Stimulated activated CD4-positive, alpha-beta T cell treated with anti-CD3 and anti-CD28 coated beads, Interleukin-4, amount 100 ng/mL, for 1 hour (primary cell): ENCODE data around the gene IFFO2.
A peak's percentile ranks its signal among the peaks of the same experiment; 100 is the strongest.

ENCODE experiments used
- DNase-seq: peaks from one replicate; pipeline ENCODE4 v3.0.0-alpha.2; 2020

Gene IFFO2

DNA sequence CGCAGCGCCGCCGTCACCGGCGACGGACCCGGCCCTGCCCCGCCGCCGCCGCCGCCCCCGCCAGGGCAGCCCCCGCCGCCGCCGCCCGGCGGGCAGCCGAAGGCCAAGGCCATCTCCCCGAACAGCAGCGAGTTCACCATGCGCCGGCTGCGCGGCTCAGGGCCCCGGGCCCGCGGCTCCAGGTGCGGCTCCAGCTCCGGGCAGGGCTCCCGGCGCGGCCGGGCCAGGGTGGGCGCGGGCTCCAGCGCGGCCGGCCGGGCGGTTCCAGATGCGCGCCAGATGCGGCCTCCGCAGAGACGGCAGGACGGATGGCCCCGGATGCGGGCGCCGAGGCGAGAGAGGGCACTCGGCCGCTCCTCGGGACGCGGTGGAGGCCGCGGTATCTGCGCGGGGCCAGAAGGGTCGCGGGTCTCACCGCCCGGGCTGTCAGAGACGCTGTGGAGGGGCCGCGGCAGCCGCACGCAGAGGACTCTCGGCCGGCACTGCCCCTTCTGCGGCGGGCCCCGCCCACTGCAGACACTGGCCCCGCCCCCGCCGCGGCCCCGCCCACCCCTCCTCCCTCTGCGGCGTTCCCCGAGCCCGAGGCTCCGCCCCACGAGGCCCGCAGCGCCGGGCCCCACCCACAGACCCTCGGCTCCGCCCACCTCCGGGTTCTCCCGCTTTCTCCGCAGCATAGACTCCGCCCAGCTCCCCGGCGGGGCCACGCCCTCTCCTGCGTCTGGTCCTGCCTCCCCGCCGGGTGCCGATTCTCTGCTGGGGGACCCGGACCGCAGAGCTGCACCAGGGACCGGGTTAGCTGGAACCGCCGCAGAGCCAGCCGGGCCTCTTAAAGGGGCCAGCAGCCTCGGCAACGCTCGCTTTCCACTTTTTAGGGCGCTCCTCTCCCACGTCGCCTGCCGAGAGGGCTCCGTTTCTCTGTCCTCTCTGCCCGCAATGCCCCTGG is at the start of gene IFFO2:
Gene IFFO2 (minus strand): TSS at position 484 of the 943 bp plus-strand sequence. CDS start 344 bp downstream, at position 140.
- DNase-seq, result peak; percentile 100

DNA sequence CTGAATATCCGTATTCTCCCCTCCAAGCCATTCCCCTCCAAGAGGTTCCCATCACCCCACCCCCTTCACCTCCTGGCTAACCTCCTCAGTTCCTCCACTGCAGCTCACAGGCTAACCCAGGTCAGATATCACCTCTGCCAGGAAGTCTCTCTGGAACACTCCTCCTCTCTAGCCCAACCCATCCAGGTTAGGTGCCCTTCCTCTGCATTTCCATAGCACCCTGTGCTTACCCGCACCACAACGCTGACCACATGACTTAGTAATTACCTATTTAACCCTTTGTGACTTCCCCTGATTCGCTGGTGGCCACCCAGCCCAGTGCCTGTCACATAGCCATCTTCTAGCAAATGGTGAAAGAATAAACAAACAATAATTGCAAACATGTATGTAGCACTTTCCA is 49.5 kb upstream of the IFFO2 start:
- DNase-seq, result no peak

GRCh38 chr1:19003371-19004290 is 47.2 kb upstream of the IFFO2 start:
- no peak for DNase-seq

DNA sequence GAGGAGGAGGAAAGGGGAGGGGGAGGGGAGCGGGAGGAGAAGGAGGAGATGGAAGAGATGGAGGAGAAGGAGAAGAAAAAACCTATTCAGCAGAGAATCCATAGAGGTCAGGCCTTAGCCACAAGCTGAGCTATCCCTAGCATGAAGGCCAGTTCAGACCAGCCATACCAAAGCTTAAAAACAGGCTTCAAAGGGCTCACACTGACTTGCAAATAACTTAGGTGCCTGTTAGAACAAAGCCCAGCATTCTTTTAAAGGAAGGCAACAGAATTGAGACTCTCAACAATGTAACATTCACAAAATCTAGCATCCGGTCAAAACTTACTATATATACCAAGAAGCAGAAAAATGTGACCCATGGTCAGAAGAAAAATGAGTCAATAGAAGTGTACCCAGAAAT is 43.6 kb upstream of the IFFO2 start:
- DNase-seq, result no peak

GRCh38 chr1:18999359-18999758 is 42.9 kb upstream of the IFFO2 start:
- no peak for DNase-seq

DNA sequence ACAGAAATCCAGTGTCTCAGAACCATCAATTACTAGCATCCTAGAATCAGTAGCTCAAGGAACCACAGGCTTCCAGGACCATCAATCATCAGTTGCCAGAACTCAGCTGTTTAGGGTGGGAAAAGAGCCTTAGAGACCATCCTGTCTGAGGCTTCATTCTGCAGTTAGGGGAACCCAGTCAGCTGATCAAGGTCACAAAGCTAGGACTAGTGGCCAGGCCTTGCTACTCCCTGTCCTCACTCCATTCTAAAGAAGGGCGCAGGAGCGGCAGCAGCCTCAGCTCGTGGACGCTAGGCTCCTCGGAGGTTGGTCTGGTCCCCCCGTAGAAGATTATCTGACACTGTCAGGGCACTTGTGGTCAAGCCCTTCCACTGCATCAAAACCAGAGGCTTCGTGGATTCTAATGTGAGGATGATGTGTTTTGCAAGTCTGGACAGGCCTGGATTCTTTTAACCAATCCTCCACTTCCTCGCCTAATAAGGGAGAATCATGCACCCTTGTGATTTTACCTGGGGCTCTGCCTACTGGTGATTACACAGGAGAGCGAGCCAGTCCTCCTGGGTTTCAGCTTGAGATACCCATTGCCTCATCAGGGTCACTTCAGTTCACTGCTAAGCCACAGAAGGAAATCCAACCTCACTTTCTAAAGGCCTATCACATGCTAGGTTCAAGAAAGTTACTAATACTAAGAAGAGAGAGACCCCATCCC is 41.7 kb upstream of the IFFO2 start:
- no peak for DNase-seq

DNA sequence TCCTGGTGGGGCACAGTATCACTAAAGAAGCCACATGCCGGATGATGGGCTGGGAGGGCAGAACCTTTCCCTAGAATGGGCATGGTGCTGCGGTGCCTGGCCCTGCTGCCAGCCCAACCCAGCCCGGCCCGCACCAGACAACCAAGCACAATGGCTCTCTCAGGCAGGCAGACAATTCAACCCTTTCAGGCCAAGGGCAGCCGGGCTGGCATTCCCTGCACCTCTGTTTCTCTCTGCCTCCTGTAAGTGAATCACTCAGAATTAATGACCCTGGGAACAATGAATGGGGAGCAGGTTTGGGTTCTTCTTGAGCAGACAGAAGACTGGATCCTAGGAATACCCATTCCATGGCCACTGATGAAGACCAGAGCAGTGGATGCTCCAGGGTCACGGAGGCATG is 41.0 kb upstream of the IFFO2 start:
- no peak for DNase-seq

GRCh38 chr1:18996548-18997177 is 40.2 kb upstream of the IFFO2 start:
- no peak for DNase-seq

DNA sequence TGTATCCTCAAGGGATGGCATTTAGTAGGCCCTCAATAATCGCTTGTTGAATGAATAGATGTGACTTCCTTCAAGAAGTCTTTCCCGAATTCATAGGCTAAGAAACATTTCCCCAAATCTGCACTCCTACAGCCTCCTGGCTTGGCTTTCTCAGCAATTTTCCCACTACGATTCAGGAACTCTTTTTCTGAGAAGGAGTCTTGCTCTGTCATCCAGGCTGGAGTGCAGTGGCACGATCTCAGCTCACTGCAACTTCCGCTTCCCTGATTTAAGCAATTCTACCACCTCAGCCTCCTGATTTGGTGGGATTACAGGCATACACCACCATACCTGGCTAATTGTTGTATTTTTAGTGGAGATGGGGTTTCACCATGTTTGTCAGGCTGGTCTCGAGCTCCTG is 37.9 kb upstream of the IFFO2 start:
- DNase-seq, result no peak

GRCh38 chr1:18992646-18993045 is 36.2 kb upstream of the IFFO2 start:
- no peak for DNase-seq

- DNase-seq, result no peak
These were observed 35.1 kb upstream of the IFFO2 start for GRCh38 chr1:18991585-18991984.

DNA sequence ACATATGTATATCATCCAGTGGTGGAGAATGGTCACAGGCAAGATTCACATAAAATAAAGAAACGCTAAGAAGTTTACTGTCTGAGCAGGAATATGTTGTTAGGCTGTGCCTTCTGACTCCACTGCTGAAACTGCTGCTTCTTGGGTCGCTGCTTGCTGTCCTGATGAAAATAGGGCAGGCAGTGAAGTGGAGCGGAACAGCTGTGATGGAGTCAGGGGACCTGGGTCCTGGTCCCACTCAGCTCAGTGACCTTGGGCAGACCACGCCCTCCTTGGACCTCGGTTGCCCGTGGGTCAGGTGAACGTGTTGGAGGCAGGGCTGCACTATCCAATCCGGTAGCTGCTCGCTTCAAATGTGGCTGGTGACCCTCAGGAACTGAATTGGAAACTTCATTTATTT is 33.4 kb upstream of the IFFO2 start:
- no peak for DNase-seq

- no peak for DNase-seq
These were observed 32.8 kb upstream of the IFFO2 start for GRCh38 chr1:18989176-18989799.

GRCh38 chr1:18981242-18981641 is 24.8 kb upstream of the IFFO2 start:
- no peak for DNase-seq

GRCh38 chr1:18978706-18979105 is 22.2 kb upstream of the IFFO2 start:
- no peak for DNase-seq

- DNase-seq, result no peak
These were observed 21.0 kb upstream of the IFFO2 start for GRCh38 chr1:18977428-18977827.

DNA sequence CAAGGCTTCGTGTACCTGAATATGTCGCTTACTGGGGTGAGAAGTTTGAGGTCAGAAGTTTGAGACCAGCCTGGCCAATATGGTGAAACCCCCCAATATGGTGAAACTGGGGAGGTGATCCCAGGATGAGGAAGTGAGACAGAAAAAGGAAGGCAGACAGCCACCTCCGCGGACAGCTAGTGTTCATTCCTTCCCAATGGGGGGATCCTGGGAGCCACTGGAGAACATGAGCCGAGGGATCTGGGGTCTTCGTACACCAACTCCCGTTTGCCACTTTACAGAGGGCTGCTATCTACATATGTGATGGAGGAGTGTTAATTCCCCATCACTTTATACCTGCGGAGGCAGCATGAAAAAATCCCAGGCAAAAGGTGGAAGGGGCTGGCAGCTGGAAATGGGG is 19.6 kb upstream of the IFFO2 start:
- no peak for DNase-seq

- no peak for DNase-seq
These were observed 18.1 kb upstream of the IFFO2 start for GRCh38 chr1:18974606-18975005.

DNA sequence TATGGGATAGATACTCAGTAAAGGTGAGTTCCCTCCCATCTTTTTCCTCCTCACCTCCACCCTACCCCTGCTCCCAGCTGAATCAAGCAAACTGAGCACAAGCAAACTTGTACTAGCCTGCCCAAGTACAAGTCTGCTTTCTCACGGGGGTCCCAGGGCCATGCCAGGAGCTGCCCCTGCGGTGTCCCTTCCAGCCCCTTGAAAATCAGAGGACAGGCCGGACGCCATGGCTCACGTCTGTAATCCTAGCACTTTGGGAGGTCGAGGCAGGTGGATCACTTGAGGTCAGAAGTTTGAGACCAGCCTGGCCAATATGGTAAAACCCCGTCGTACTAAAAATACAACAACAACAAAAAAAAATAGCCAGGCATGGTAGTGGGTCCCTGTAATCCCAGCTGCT is 17.5 kb upstream of the IFFO2 start:
- DNase-seq, result no peak

DNA sequence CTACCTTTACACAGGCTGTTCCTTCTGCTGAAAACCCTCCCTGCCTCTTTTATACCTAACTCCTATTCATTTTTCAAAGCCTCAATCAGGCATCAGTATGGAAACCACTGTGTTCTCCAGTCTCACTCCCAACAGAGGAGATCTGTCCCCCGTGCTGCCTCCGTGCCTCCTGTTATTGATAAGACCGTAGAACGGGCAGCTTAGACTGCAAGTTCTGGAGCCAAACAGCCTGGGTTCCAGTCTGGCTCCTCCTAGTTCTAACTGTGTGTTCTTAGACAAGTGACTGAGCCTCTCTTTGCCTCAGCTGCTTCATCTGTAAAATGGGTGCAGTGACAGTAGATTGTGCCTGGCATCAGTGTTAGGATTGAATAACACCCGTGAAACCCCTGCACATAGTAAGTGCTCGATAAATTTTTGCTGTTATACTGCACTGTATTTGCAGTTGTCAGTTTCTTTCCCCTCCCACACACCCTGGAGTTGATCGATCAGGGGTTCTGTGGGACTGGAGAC is 17.0 kb upstream of the IFFO2 start:
- no peak for DNase-seq

DNA sequence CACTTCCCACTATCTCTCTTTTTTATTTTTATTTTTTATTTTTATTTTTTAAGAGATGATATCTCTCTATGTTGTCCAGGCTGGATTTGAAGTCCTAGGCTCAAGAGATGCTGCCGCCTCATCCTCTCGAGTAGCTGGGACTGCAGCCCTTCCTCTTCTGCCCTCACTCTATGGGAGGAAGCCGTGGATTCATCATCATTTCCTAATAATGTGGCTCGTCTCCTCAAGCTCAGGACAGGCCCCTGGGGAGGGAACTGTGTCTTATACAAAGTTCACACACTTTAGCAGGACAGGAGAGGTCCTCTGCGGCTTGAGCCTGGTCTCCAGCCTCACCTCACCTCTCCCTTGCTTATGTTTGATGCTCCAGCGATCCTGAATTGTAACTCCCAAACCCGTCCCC is 16.5 kb upstream of the IFFO2 start:
- DNase-seq, result no peak

- DNase-seq, result no peak
These were observed 16.1 kb upstream of the IFFO2 start for GRCh38 chr1:18972531-18972930.
